Thyroid gland (tissue), 4 donors: ENCODE results near the gene SIRT3.

ENCODE experiments used
- CTCF ChIP-seq, 6 experiments: fragments of 200-600 bp in 3 of 6; fragments of 450-650 bp in 3 of 6; sonication (generic) in 3 of 6; IDR thresholded peaks; one replicate each; pipeline ENCODE4 v1.5.1; 2016 to 2019; ENCODE audit warnings: antibody characterized with exemption in 6 of 6, mild to moderate bottlenecking in 2 of 6, inconsistent platforms in 1 of 6, moderate library complexity in 1 of 6
- POLR2A ChIP-seq, 2 donors: fragments of 450-650 bp; IDR thresholded peaks; one replicate each; pipeline ENCODE4 v1.6.1; 2017; ENCODE audit warnings: antibody characterized with exemption in 2 of 2, mild to moderate bottlenecking in 2 of 2, moderate library complexity in 1 of 2

DNA sequence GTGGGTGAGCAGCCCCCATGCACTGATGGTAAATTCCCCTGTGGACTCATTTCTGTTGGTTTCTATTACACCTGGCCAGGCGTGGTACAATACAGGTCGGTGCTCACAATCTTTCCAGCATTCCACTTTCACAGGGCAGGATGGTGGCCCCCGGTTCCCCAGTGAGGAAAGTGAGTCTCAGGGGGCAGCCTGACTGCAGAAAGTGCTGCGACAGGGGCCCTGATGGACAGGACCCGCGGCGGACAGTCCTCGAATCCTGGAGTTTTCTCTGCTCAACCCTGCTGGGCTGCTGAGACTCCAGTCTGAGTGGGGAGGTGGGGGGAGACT is 49.7 kb upstream of the SIRT3 start:
- no peak for TF ChIP-seq POLR2A (IDR thresholded peaks at IDR 0.05)
- TF ChIP-seq CTCF (IDR thresholded peaks at IDR 0.05), result no peak
